AML-193 (cell line): Measurements from ENCODE around the gene CELSR3.

Source experiments
- DNase-seq, 2 experiments: peaks; one replicate each; lab custom pipeline; 2025; lab: John Stamatoyannopoulos, UW

The CELSR3 gene

DNA sequence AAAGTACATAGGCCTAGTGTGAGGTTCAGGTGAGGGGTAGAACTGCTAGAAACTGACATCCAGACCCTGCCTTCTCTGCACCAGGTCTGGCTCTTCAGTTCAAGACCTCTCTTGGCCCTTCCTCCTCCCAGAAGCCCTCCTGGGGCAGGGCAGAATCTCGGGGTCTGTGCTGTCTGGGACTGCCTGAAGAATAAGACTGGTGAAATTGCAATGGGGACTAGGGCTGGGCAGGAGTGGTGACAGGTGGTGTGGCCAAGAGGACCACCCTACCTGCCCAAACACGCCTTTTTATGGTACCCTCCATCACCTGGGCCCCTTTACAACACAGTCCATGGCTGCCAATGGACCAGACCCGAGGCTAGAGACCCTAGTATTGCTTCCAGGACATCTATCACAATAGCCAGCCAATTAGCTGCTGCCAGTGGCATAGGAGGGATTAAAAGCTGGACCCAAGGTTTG is 24.6 kb upstream of the CELSR3 start:
- DNase-seq: no peak

DNA sequence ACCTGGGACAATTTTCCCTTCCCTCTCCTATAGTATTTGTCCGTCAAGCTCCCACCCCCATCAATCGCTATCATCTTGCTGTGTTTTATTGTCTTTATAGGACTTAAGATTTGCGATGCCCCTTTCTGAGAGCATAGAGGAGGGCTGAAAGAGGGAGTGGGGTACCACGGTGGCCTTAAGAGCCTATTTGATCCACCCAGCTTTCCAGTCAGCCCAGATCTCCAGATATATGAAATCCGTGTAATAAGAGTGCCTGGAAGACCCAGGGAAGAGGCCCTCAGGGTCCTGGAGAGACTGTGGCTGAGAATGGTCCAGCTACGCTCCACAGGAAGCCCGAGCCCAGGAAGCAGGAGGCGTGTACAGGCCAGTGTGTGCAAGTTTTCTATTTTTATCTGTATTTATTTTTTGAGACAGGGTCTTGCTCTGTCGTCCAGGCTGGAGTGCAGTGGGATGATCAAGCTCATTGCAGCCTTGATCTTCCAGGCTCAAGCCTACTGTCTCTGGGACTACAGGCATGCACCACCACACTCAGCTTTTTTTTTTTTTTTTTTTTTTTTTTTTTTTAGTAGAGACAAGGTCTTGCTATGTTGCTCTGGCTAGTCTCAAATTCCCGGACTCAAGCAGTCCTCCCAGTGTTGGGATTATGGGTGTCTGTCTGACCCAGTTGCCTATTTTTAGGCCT is 24.0 kb upstream of the CELSR3 start:
- DNase-seq: no peak

DNA sequence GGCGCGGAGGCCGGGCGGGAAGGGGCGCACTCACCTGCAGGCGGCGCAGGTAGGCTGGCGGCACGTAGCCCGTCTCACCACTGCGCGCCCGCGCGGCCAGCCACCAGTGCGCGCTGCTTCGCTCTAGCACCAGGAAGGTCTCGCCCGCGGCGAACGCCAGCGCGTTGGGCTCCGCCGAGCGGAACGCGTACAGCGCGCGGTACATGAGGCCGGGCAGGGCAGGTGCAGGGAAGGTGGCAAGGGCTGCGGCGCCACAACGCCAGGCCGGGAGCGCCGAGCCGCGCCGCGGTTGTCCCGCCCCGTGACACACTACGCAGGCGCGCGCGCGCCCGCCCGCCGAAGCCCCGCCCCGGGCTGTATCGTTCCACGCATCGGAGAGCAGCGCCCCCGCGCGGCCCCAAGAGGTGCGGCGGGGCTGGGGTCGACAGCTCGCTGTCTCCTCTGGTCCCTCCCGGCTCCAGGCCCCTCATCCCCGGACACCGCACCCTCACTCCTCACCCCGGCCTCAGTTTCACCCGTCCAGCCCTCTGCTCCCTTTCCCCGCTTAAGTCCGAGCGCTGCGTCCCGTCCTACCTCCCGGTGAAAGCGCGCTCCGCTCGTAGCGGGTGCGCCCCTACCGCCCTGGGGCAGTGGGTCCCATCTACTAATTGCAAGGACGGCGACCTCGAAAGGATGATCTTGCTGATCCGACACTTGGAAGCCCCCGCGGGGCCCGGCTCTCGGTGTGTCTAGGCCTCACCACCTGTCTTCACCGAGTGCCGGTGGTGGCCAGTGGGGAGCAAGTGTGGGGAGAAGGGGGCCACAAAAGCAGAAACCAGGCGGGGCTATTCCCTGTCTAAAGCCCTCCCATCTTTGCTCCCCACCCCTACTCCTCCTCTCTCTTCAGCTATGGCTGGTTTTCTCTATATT is 23.2 kb upstream of the CELSR3 start, which contains the start of gene NCKIPSD:
Gene NCKIPSD, minus strand, starts transcription at position 313 of the 909 bp plus-strand sequence. Its CDS starts 108 bp downstream, at position 205.
- DNase-seq: peak; percentile 89 to 90

DNA sequence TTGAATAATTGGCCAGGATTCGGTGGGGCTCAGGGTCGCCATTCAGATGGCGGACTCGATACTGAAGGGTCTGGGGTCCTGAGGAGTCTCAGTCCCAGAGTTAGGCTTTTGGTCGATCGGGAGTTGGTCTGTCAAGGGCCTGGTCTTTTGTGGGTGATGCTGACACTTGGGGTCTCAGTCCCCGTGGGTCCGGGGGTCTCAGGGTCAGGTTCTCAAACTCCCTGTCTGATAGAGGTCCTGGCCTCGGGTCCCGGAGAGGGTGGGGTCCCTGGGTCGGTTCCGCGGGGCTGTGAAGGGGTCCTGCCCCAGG is 22.6 kb upstream of the CELSR3 start:
- no peak for DNase-seq

DNA sequence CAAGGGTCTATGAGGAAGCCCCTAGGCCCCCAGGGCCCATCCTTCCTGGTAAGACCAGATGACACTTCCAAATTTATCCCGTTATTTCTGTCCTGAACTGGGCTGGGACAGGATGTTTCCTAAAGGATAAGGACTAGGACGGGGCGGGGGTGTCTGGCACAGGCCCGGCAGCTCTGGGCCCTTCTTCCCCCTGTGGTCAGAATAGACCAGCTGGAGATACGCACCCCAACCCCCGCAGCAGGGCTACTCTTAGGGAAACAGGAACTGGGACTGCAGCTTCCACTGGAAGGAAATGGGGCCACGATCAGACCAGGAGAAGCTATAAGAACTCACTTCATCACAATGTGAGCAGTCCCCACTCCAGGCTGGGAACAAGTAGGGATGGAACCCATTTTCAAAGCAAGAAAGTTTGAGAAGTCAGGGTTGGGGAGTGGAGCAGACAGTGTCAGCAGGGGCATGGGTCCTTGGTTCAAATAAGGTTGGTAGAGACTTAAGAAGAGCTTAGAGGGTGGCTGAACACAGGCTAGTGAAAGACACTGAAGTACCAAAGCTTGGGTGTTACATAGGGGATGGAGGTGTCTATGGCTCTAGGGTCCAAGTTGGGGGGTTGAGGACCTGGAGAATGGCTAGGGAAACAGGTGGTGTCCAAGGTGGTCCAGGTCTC is 21.9 kb upstream of the CELSR3 start:
- DNase-seq: peak; percentile 65 to 78

DNA sequence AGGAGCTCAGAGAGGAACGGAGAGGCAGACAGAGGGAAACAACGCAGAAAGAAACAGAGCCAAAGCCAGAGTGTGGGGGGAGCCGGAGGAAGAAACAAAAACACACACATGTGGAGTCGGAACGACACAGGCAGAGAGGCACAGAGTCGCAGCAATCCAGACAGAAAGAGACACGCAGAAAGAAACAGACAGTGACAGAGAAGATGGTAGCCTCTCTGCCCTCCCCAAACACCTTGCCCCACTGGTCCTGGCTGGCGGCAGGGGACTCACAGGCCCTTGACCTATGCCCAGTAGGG is 21.3 kb upstream of the CELSR3 start:
- DNase-seq: no peak

GRCh38 chr3:48682786-48683185 is 20.1 kb upstream of the CELSR3 start:
- no peak for DNase-seq

DNA sequence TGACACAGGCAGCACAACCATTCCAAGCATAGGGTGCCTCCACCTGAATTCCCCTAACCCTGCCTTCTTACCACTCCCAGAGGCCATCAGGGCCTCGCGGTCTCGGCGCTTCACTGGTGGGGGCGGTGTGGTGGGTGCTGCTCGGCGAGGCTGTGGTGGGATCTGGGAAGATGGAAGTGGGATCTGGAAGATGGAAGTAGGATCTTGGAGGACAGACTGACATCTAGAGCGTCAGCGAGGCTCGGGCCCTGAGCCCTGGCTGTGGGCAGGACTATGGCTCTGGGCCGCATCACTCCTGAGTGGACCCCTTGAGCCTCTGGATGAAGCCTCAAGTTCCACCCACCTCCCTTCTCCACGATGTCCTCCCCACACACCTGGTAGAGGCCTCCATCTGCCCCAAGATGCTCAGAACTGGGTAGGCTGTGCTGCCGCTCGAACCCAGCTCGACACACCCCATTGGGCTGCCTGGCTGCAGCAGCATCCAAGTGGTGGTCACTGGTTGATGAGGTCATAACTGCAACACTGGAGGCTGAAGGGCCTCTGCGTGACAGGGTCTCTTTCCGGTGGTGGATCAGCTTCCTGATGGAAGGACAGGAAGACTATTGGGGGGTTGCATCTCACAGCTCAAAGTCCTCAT is 19.4 kb upstream of the CELSR3 start:
- DNase-seq: no peak

- no peak for DNase-seq
Measured at GRCh38 chr3:48681541-48681880, 18.8 kb upstream of the CELSR3 start.

- DNase-seq: no peak
Measured at GRCh38 chr3:48680811-48681540, 18.3 kb upstream of the CELSR3 start.

- DNase-seq: no peak
Measured at GRCh38 chr3:48679411-48680391, 17.0 kb upstream of the CELSR3 start.

- no peak for DNase-seq
Measured at GRCh38 chr3:48678566-48679380, 16.1 kb upstream of the CELSR3 start.

DNA sequence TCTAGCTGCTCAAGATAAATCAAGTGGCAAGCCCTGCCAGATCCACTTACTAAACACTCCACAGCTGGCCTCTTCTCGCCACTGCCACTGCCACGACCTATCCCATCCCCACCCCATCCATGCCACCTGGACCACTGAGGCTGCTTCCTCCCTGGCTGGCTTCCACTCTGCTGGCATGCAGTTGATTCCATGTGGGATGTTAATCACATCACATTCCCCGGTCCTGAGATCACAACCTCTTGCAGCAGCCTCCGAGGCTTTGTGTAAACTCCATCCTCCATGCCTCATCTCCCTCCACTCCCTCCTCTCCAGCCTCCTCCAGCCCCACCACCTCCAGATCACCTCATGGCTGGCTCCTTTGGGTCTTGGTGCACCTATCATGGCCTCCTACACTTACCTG is 15.4 kb upstream of the CELSR3 start:
- DNase-seq: no peak

GRCh38 chr3:48674505-48674904 is 11.8 kb upstream of the CELSR3 start:
- no peak for DNase-seq

- DNase-seq: no peak
Measured at GRCh38 chr3:48672522-48672921, 9.8 kb upstream of the CELSR3 start.

GRCh38 chr3:48664929-48665328 is 2.2 kb upstream of the CELSR3 start:
- DNase-seq: no peak

DNA sequence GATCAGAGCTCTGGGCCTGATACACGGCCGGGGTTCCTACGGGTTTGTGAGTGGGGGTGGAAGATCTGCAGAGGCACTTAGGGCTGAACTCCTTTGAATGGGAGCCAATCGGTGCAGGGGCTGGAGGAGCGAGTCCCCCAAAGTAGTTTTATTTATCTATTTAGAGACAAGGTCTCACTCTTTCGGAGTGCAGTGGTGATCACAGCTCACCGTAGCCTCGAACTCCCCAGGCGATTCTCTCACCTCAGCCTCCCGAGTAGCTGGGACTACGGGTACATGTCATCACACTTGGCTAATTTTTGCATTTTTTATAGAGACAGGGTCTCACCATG is 1.6 kb upstream of the CELSR3 start:
- DNase-seq: no peak

DNA sequence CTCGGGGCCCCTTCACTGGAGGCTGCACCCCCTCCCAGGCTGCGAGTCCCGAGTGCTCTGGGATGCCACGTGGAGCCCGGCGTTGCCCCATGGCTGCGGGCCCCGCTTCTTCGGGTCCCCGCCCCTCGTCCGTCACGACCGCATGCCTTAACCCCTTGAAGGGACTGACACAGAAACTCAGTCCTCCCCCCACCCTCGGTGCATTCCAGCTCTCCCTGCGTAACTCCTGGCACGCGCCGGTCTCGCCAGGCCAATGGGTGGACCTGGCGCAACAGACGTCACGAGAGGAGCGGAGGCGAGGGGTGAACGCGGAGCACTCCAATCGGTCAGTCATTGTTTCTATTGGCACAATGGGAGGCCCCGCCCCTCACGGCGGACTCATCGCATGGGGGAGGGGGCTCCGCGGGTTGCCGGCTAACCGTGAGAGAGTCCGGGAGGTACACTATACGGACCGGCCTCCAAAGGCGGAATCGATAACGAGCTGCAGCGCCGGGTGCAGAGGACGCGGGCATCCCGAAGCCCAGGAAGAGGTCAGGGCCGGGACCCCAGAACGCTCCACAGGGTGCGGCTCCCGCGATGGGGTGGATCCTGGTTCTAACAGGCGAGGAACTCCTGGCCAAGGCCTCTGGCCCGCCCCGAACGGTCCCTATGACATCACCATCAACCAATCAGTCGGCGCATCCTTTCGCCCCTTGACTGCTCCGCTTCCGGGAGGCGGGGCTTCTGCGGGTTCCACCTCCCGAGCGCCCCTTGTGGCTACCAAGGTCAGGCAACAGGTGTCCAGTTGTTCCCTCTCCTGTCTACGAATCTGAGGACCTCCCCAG is 1.0 kb upstream of the CELSR3 start:
- DNase-seq: no peak

GRCh38 chr3:48662145-48662752 is 437 bp downstream of the CELSR3 start:
- DNase-seq: no peak
